Tibial nerve (tissue), 4 donors: ENCODE results near the gene RNASEL.

Experiments
- CTCF ChIP-seq, 5 experiments: fragments of 200-600 bp in 3 of 5; fragments of 450-650 bp in 2 of 5; sonication (generic) in 3 of 5; IDR thresholded peaks; one replicate each; pipeline ENCODE4 v1.5.1; 2016 to 2019; ENCODE audit warnings: antibody characterized with exemption in 5 of 5, mild to moderate bottlenecking in 3 of 5, moderate library complexity in 2 of 5
- EP300 ChIP-seq, 2 donors: sonication (generic); formaldehyde crosslinking; IDR thresholded peaks; one replicate each; pipeline ENCODE4 v1.6.1; 2017; ENCODE audit warnings: antibody characterized with exemption in 2 of 2, mild to moderate bottlenecking in 1 of 2
- POLR2A ChIP-seq, 2 donors: fragments of 450-650 bp; IDR thresholded peaks; one replicate each; pipeline ENCODE4 v1.6.1; 2017; ENCODE audit warnings: antibody characterized with exemption in 2 of 2, mild to moderate bottlenecking in 2 of 2, moderate library complexity in 2 of 2

GRCh38 chr1:182584746-182585145 lies 4.3 kb downstream of the RNASEL start:
- TF ChIP-seq EP300 (IDR thresholded peaks at IDR 0.05) (no peak), CTCF (IDR thresholded peaks at IDR 0.05) (no peak), POLR2A (IDR thresholded peaks at IDR 0.05) (no peak)
